IMR-90 (cell line): ENCODE data around the gene UBA1. TPM values are rescaled to one million over a fixed set of nuclear protein-coding genes. Genes with fewer than 3 reads are reported as not detected.

Source experiments
- ATAC-seq: fragments of 200-7000 bp; cut with Tn5 transposase; 2 replicates; pipeline ENCODE4 v1.9.1; 2020; ENCODE audit warnings: low read depth, mild to moderate bottlenecking, moderate library complexity
- BruUV-seq: library from RNA; stranded (reverse); fragments of 400-500 nt; replicated peaks from 2 replicates; lab custom pipeline; 2021; lab: Mats Ljungman, UMichigan
- CTCF ChIA-PET: fragments of 300-600 bp; formaldehyde crosslinking; extraction: SDS; loops from one replicate; lab custom pipeline; 2021; ENCODE audit warnings: antibody characterized with exemption; lab: Yijun Ruan, JAX
- POLR2A ChIA-PET: fragments of 300-600 bp; sonication (Branson Sonifier 250); formaldehyde crosslinking; loops from one replicate; lab custom pipeline; 2022; ENCODE audit warnings: antibody characterized with exemption; ENCODE audit not compliant: unreplicated experiment; lab: Charles Lee
- DNase-seq: peaks from one replicate; pipeline ENCODE4 v3.0.0; 2013
- H2AFZ ChIP-seq: replicated peaks from 2 replicates; pipeline ENCODE3; 2013; ENCODE audit warnings: low read length, mild to moderate bottlenecking; ENCODE audit not compliant: poor library complexity
- H2AK5ac ChIP-seq: 2 replicates; pipeline ENCODE4 v1.6.1; 2013; ENCODE audit warnings: low read depth, low read length, inconsistent platforms
- H2AK9ac ChIP-seq: replicated peaks from 2 replicates; pipeline ENCODE3; 2013; ENCODE audit warnings: mild to moderate bottlenecking, low read depth, low read length, moderate library complexity; ENCODE audit not compliant: poor library complexity
- H2BK120ac ChIP-seq: 2 replicates; pipeline ENCODE4 v1.6.1; 2013; ENCODE audit warnings: low read depth, low read length, inconsistent platforms
- H2BK15ac ChIP-seq: 3 replicates; pipeline ENCODE4 v1.6.1; 2013; ENCODE audit warnings: low read depth, low read length, inconsistent platforms
- H2BK20ac ChIP-seq: 2 replicates; pipeline ENCODE4 v1.6.1; 2013; ENCODE audit warnings: low read depth, mild to moderate bottlenecking, inconsistent platforms, low read length, moderate library complexity
- H2BK5ac ChIP-seq: 2 replicates; pipeline ENCODE4 v1.6.1; 2013; ENCODE audit warnings: mild to moderate bottlenecking, low read depth, low read length, inconsistent platforms; ENCODE audit not compliant: poor library complexity, severe bottlenecking
- H3K14ac ChIP-seq: replicated peaks from 2 replicates; pipeline ENCODE4 v1.6.1; 2013; ENCODE audit warnings: low read depth, low read length, inconsistent platforms
- H3K18ac ChIP-seq: 2 replicates; pipeline ENCODE4 v1.6.1; 2013; ENCODE audit warnings: low read depth, low read length, control low read depth
- H3K23ac ChIP-seq: 2 replicates; pipeline ENCODE4 v1.6.1; 2013; ENCODE audit warnings: low read depth, low read length, inconsistent platforms
- H3K27ac ChIP-seq: 2 replicates; pipeline ENCODE4 v1.5.1; 2013; ENCODE audit warnings: mild to moderate bottlenecking, control low read depth, low read length; ENCODE audit not compliant: insufficient read depth
- H3K27me3 ChIP-seq: 2 replicates; pipeline ENCODE4 v1.6.1; 2013; ENCODE audit warnings: low read length; ENCODE audit not compliant: control insufficient read depth, insufficient read depth
- H3K36me3 ChIP-seq: 2 replicates; pipeline ENCODE4 v1.6.1; 2013; ENCODE audit warnings: low read length, mixed read lengths; ENCODE audit not compliant: control insufficient read depth, insufficient read depth
- H3K4ac ChIP-seq: 2 replicates; pipeline ENCODE4 v1.6.1; 2013; ENCODE audit warnings: low read depth, low read length, inconsistent platforms
- H3K4me1 ChIP-seq: 2 replicates; pipeline ENCODE4 v1.6.1; 2013; ENCODE audit warnings: low read length, mixed read lengths; ENCODE audit not compliant: control insufficient read depth, insufficient read depth
- H3K4me2 ChIP-seq: 2 replicates; pipeline ENCODE4 v1.6.1; 2013; ENCODE audit warnings: low read depth, mild to moderate bottlenecking, control low read depth, low read length, moderate library complexity
- H3K4me3 ChIP-seq: 2 replicates; pipeline ENCODE4 v1.5.1; 2013; ENCODE audit warnings: low read depth, mild to moderate bottlenecking, control low read depth, low read length, moderate library complexity; ENCODE audit not compliant: insufficient read depth
- H3K56ac ChIP-seq: 2 replicates; pipeline ENCODE4 v1.6.1; 2013; ENCODE audit warnings: low read length, inconsistent platforms; ENCODE audit not compliant: insufficient read depth; ENCODE audit errors: extremely low read depth
- H3K79me1 ChIP-seq, 2 experiments: 2 replicates each; pipeline ENCODE4 v1.6.1; 2013; ENCODE audit warnings: low read length in 2 of 2, inconsistent platforms in 1 of 2, low read depth in 1 of 2
- H3K9ac ChIP-seq: 2 replicates; pipeline ENCODE4 v1.6.1; 2013; ENCODE audit warnings: low read depth, low read length, control low read depth
- H3K9me1 ChIP-seq: 2 replicates; pipeline ENCODE4 v1.6.1; 2013; ENCODE audit warnings: low read length, inconsistent platforms; ENCODE audit not compliant: insufficient read depth
- H3K9me3 ChIP-seq: 2 replicates; pipeline ENCODE4 v1.6.1; 2013; ENCODE audit warnings: low read length; ENCODE audit not compliant: control insufficient read depth, insufficient read depth
- H4K20me1 ChIP-seq: 2 replicates; pipeline ENCODE4 v1.6.1; 2013; ENCODE audit warnings: low read length, inconsistent platforms; ENCODE audit not compliant: insufficient read depth
- H4K5ac ChIP-seq: 2 replicates; pipeline ENCODE4 v1.6.1; 2013; ENCODE audit warnings: mild to moderate bottlenecking, low read depth, low read length, control low read depth
- H4K8ac ChIP-seq, 2 experiments: 2 replicates each; pipeline ENCODE4 v1.6.1; 2013; ENCODE audit warnings: low read depth in 2 of 2, low read length in 2 of 2, control low read depth in 1 of 2, inconsistent platforms in 1 of 2
- H4K91ac ChIP-seq: 2 replicates; pipeline ENCODE4 v1.6.1; 2013; ENCODE audit warnings: low read depth, low read length, inconsistent platforms; ENCODE audit not compliant: insufficient read depth
- CHD1 ChIP-seq: IDR thresholded peaks from 2 replicates; pipeline ENCODE4 v1.6.1; 2012; ENCODE audit warnings: low read depth, low read length, improper control_type of control experiment
- MAZ ChIP-seq: IDR thresholded peaks from 2 replicates; pipeline ENCODE4 v1.6.1; 2012; ENCODE audit warnings: low read depth, mild to moderate bottlenecking, low read length, improper control_type of control experiment, moderate library complexity, borderline replicate concordance
- NFE2L2 ChIP-seq: fragments of 150-350 bp; IDR thresholded peaks from 2 replicates; pipeline ENCODE4 v1.6.1; 2016; ENCODE audit warnings: low read depth, mild to moderate bottlenecking, low read length
- RAD21 ChIP-seq: IDR thresholded peaks from 2 replicates; pipeline ENCODE4 v1.6.1; 2012; ENCODE audit warnings: low read length, improper control_type of control experiment
- WGBS, 2 experiments: methylation state at CpG; one replicate each; pipeline versions ENCODE4 v1.1.5 to v1.1.7; 2013; ENCODE audit warnings: missing lambda C conversion rate in 2 of 2; ENCODE audit not compliant: insufficient read length in 1 of 2; ENCODE audit errors: extremely low coverage in 2 of 2; 5-methylcytosine and 5-hydroxymethylcytosine counted together
- dilution Hi-C: fragments of 300-500 bp; cut with HindIII; formaldehyde crosslinking; loops from one replicate; pipeline ENCODE4 v1.14.3; 2018; ENCODE audit warnings: low sequenced_read_pairs; ENCODE audit not compliant: unreplicated experiment
- in situ Hi-C: fragments of 300-500 bp; cut with MboI; formaldehyde crosslinking; loops from 3 replicates; pipeline ENCODE4 v1.14.3; 2019; ENCODE audit warnings: low sequenced_read_pairs, inconsistent platforms, mixed read lengths
- intact Hi-C: fragments of 100-400 bp; cut with micrococcal nuclease; formaldehyde crosslinking; loops from 2 replicates; pipeline ENCODE4 v1.10.0; 2022
- polyA plus RNA-seq, 3 experiments: library from polyadenylated mRNA; depleted of rRNA; stranded (reverse); fragments of >200 nt; gene quantifications; 2 replicates each; pipeline ENCODE4 v1.2.3, GENCODE V29; 2012; ENCODE audit warnings: low replicate concordance in 1 of 3
- total RNA-seq: library from RNA; depleted of rRNA; stranded (reverse); fragments of >200 nt; gene quantifications from 2 replicates; pipeline ENCODE4 v1.2.3, GENCODE V29; 2012
- TF ChIP-seq, protein P1 (sequence below): fragments of 150-350 bp; IDR thresholded peaks from 2 replicates; pipeline ENCODE4 v1.6.1; 2016; ENCODE audit warnings: low read depth, mild to moderate bottlenecking, low read length, moderate library complexity, borderline replicate concordance

UBA1 gene
- total and polyA plus RNA-seq, 2 of the 4 experiments (the other 2 are of a cell fraction): 299 to 343 TPM

DNA sequence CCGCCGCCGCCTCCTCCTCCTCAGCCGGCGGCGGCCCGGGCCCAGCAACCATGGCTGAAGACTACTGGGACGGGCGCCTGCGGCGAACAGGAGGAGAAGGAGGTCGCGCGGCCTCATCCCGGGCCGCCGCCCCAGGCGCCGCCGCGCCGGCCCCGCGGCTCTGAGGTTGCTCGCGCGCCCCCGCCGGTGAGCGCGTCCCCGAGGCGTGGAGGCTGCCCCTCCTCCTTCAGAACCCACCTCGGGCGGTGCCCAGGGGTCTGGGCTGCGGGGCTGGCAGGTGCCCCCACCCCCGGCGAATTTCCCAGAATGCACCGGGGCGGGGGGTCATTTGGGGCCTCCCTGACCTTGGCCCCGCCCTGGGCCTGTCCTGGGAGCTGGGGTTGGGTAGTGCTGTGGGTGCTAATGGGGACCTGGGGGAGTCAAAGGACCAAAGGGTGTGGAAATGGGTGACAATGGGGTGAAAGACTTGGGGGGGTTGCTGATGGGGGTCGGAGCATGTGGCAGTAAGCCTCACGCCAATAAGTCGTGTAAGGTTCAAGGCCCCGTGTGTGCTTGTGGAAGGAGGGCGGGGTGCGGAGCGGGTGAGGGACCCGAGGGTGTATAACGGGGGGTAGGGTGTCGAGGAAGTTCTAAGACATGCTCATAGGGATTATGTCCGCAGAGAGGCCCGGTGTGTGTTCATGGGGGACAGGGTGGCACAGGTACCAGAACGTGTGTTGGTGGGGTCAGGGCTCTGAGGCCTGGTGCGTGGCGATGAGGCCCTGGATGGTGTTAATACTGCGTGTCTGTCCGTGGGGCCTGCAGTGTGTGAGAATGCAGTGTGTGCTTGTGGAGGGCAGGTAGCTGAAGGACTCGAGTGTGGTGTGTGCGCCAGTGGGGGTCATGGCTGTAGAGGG is 25.5 kb downstream of the UBA1 start:
- H2BK5ac ChIP-seq: peak overlapping the region; percentile 39
- POLR2A ChIA-PET: no interaction called here

More for the DNA sequence above, 25.5 kb downstream of the UBA1 start:
- no peak for TF ChIP-seq CHD1
- TF ChIP-seq, protein P1, sequence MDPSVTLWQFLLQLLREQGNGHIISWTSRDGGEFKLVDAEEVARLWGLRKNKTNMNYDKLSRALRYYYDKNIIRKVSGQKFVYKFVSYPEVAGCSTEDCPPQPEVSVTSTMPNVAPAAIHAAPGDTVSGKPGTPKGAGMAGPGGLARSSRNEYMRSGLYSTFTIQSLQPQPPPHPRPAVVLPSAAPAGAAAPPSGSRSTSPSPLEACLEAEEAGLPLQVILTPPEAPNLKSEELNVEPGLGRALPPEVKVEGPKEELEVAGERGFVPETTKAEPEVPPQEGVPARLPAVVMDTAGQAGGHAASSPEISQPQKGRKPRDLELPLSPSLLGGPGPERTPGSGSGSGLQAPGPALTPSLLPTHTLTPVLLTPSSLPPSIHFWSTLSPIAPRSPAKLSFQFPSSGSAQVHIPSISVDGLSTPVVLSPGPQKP: no peak
- TF ChIP-seq MAZ: peak; percentile 11; the same call in 1 of the 2 replicates
- no peak for TF ChIP-seq RAD21
- TF ChIP-seq NFE2L2: no peak
- DNase-seq (no peak), ATAC-seq (peak; percentile 0)
- 30% methylated on average over 20 of the region's 60 CpGs; no CpG with 5 or more reads in 1 of the 2 experiments for WGBS, 2 experiments
- Histone ChIP-seq H3K4me2 (peak overlapping the region; percentile 98), H3K9ac (peak overlapping the region; percentile 83), H3K4me3 (peak overlapping the region; percentile 54), H4K91ac (no peak overlapping the region), H3K27me3 (no peaks in the 10 kb centered on the region), H4K20me1 (peaks cover 86% of the 10 kb centered on the region), H2AK9ac (peak overlapping the region; percentile 83), H3K9me1 (peaks cover 30% of the 10 kb centered on the region), H2AFZ (peak overlapping the region; percentile 93), H3K27ac (peak overlapping the region; percentile 60), H3K18ac (no peak overlapping the region; the same call in 1 of the 2 replicates), H2BK20ac (no peak overlapping the region), H3K4ac (peak overlapping the region; percentile 64), H2AK5ac (peak overlapping the region; percentile 79), H4K8ac (peak overlapping the region in 1 of 2 experiments; percentile 58; a peak in 1 of 4 replicates), H2BK120ac (no peak overlapping the region), H3K4me1 (peaks cover 10% of the 10 kb centered on the region; the same call in 1 of the 2 replicates), H3K14ac (peak overlapping the region; percentile 38), H4K5ac (no peak overlapping the region), H2BK15ac (no peak overlapping the region), H3K56ac (peak overlapping the region; percentile 19; the same call in 1 of the 2 replicates), H3K79me1 (peaks cover 0 to 35% of the 10 kb centered on the region in 2 experiments; a peak in 2 of 4 replicates), H3K36me3 (peaks cover 38% of the 10 kb centered on the region), H3K23ac (peak overlapping the region; percentile 82), H3K9me3 (no peaks in the 10 kb centered on the region)
- dilution Hi-C loops: no loop called here
- in situ Hi-C loops: loop anchor here (25.0 kb wide), 1 partner anchor 418 kb away; the partner anchor contains the start of gene CFP
- intact Hi-C loops: loop anchor here (1.0 kb wide), 1 partner anchor 93 kb away; no protein-coding TSS in a partner anchor
- CTCF ChIA-PET: no interaction called here
- BruUV-seq: no TSS peak
